H1 (cell line): ENCODE data around the gene MSMP. TPM values are rescaled to one million over a fixed set of nuclear protein-coding genes. Genes with fewer than 3 reads are reported as not detected.

ENCODE experiments used
- CTCF ChIA-PET: fragments of 300-600 bp; sonication (Branson Sonifier 250); formaldehyde crosslinking; loops from one replicate; lab custom pipeline; 2021; ENCODE audit not compliant: partially characterized antibody; lab: Charles Lee
- POLR2A ChIA-PET: fragments of 300-600 bp; sonication (Branson Sonifier 250); formaldehyde crosslinking; loops from one replicate; lab custom pipeline; 2021; ENCODE audit warnings: inconsistent platforms; ENCODE audit not compliant: partially characterized antibody; lab: Charles Lee
- DNase-seq, 2 experiments: peaks; one replicate each; pipeline versions ENCODE4 v3.0.0 to v3.0.0-alpha.2; 2010 to 2022; ENCODE audit warnings: low spot score in 2 of 2, low read depth in 1 of 2, mixed read lengths in 1 of 2
- FAIRE-seq: peaks from 2 replicates; lab custom pipeline; 2011; peaks lifted over from hg19 to GRCh38; lab: Jason Lieb, UNC
- H2AFZ ChIP-seq: 2 replicates; pipeline ENCODE4 v1.8.1; 2012; ENCODE audit warnings: low read length, inconsistent platforms
- H2AK5ac ChIP-seq: 2 replicates; pipeline ENCODE4 v1.6.1; 2013; ENCODE audit warnings: low read depth, low read length
- H2BK120ac ChIP-seq: replicated peaks from 2 replicates; pipeline ENCODE3; 2013; ENCODE audit warnings: low read depth, low read length, inconsistent platforms
- H2BK12ac ChIP-seq: 2 replicates; pipeline ENCODE4 v1.6.1; 2013; ENCODE audit warnings: low read depth, low read length
- H2BK15ac ChIP-seq: 2 replicates; pipeline ENCODE4 v1.6.1; 2013; ENCODE audit warnings: low read length
- H2BK20ac ChIP-seq: 2 replicates; pipeline ENCODE4 v1.6.1; 2013; ENCODE audit warnings: low read length
- H2BK5ac ChIP-seq: 2 replicates; pipeline ENCODE4 v1.6.1; 2013; ENCODE audit warnings: low read depth, low read length
- H3K14ac ChIP-seq: 2 replicates; pipeline ENCODE4 v1.6.1; 2013; ENCODE audit warnings: inconsistent platforms; ENCODE audit not compliant: insufficient read length
- H3K18ac ChIP-seq: 2 replicates; pipeline ENCODE4 v1.6.1; 2013; ENCODE audit warnings: low read length; ENCODE audit errors: extremely low read depth
- H3K23ac ChIP-seq: 2 replicates; pipeline ENCODE4 v1.6.1; 2013; ENCODE audit warnings: inconsistent platforms; ENCODE audit not compliant: insufficient read length
- H3K23me2 ChIP-seq: 2 replicates; pipeline ENCODE4 v1.6.1; 2013; ENCODE audit warnings: low read depth, low read length
- H3K27ac ChIP-seq: 2 replicates; pipeline ENCODE4 v1.6.1; 2011; ENCODE audit warnings: low read depth, low read length, inconsistent platforms
- H3K27me3 ChIP-seq, 4 experiments: replicated peaks in 1 of 4; 1 replicate in 1 of 4; 2 replicates in 3 of 4; pipeline versions ENCODE4 v1.6.1 to v1.8.1; 2011 to 2013; ENCODE audit warnings: low read length in 3 of 4, mild to moderate bottlenecking in 3 of 4, inconsistent platforms in 2 of 4, mixed read lengths in 2 of 4, moderate library complexity in 1 of 4; ENCODE audit not compliant: control insufficient read depth in 3 of 4, insufficient read depth in 3 of 4; ENCODE audit errors: extremely low read depth in 1 of 4
- H3K36me3 ChIP-seq, 4 experiments: 2 replicates each; pipeline versions ENCODE4 v1.6.1 to v1.8.1; 2011 to 2013; ENCODE audit warnings: mild to moderate bottlenecking in 4 of 4, low read length in 3 of 4, moderate library complexity in 2 of 4, control low read depth in 1 of 4, inconsistent platforms in 1 of 4; ENCODE audit not compliant: insufficient read depth in 4 of 4, control insufficient read depth in 2 of 4
- H3K4ac ChIP-seq: replicated peaks from 2 replicates; pipeline ENCODE3; 2013; ENCODE audit warnings: low read length, low read depth, mixed read lengths, inconsistent platforms; ENCODE audit not compliant: insufficient read length
- H3K4me1 ChIP-seq, 4 experiments: replicated peaks in 1 of 4; 1 replicate in 1 of 4; 2 replicates in 3 of 4; pipeline versions ENCODE4 v1.6.1 to v1.8.1; 2011 to 2013; ENCODE audit warnings: low read length in 3 of 4, inconsistent platforms in 2 of 4, mixed read lengths in 1 of 4; ENCODE audit not compliant: insufficient read depth in 4 of 4, control insufficient read depth in 3 of 4
- H3K4me2 ChIP-seq, 2 experiments: 2 replicates each; pipeline versions ENCODE4 v1.6.1 to v1.8.1; 2011 to 2013; ENCODE audit warnings: low read depth in 2 of 2, low read length in 2 of 2, control low read depth in 1 of 2, inconsistent platforms in 1 of 2, mild to moderate bottlenecking in 1 of 2; ENCODE audit not compliant: insufficient read depth in 1 of 2
- H3K4me3 ChIP-seq, 4 experiments: fragments of 200-600, 300-600 bp in 1 of 4; sonication (generic), shearing (Covaris generic), sonication (Bioruptor Twin) in 1 of 4; 2 replicates each; pipeline versions ENCODE4 v1.5.1 to v1.8.1; 2011 to 2016; ENCODE audit warnings: low read length in 4 of 4, low read depth in 3 of 4, control low read depth in 2 of 4, inconsistent platforms in 2 of 4, mild to moderate bottlenecking in 2 of 4, mixed read lengths in 1 of 4, moderate library complexity in 1 of 4; ENCODE audit not compliant: insufficient read depth in 2 of 4; ENCODE audit errors: extremely low read depth in 1 of 4
- H3K56ac ChIP-seq: replicated peaks from 2 replicates; pipeline ENCODE3; 2013; ENCODE audit warnings: low read depth, mild to moderate bottlenecking, mixed read lengths, low read length, inconsistent platforms; ENCODE audit not compliant: insufficient read length
- H3K79me1 ChIP-seq: 2 replicates; pipeline ENCODE4 v1.6.1; 2013; ENCODE audit warnings: low read depth, low read length, control low read depth
- H3K79me2 ChIP-seq, 2 experiments: 2 replicates each; pipeline versions ENCODE4 v1.6.1 to v1.8.1; 2012 to 2013; ENCODE audit warnings: low read length in 2 of 2, mild to moderate bottlenecking in 2 of 2, inconsistent platforms in 1 of 2; ENCODE audit not compliant: insufficient read depth in 2 of 2, control insufficient read depth in 1 of 2
- H3K9ac ChIP-seq, 4 experiments: replicated peaks in 1 of 4; 1 replicate in 1 of 4; 2 replicates in 3 of 4; pipeline versions ENCODE4 v1.6.1 to v1.8.1; 2011 to 2013; ENCODE audit warnings: low read depth in 3 of 4, low read length in 3 of 4, control low read depth in 2 of 4, mild to moderate bottlenecking in 2 of 4, moderate library complexity in 2 of 4, inconsistent platforms in 1 of 4; ENCODE audit errors: extremely low read depth in 1 of 4
- H3K9me3 ChIP-seq, 2 experiments: 2 replicates each; pipeline versions ENCODE4 v1.6.1 to v1.8.1; 2012 to 2013; ENCODE audit warnings: mild to moderate bottlenecking in 2 of 2, moderate library complexity in 2 of 2, control low read depth in 1 of 2, inconsistent platforms in 1 of 2, low read depth in 1 of 2, low read length in 1 of 2, mixed read lengths in 1 of 2; ENCODE audit not compliant: insufficient read depth in 2 of 2
- H4K20me1 ChIP-seq, 2 experiments: replicated peaks in 1 of 2; 2 replicates each; pipeline versions ENCODE3 to v1.8.1; 2011 to 2013; ENCODE audit warnings: inconsistent platforms in 2 of 2, low read length in 2 of 2, mild to moderate bottlenecking in 1 of 2; ENCODE audit not compliant: insufficient read depth in 2 of 2, control insufficient read depth in 1 of 2
- H4K5ac ChIP-seq: 2 replicates; pipeline ENCODE4 v1.6.1; 2013; ENCODE audit warnings: low read length, low read depth, mixed read lengths, inconsistent platforms; ENCODE audit not compliant: insufficient read length
- H4K8ac ChIP-seq: 2 replicates; pipeline ENCODE4 v1.8.0; 2013; ENCODE audit warnings: mild to moderate bottlenecking, moderate library complexity, low read length, inconsistent platforms; ENCODE audit not compliant: insufficient read depth; ENCODE audit errors: extremely low read depth
- H4K91ac ChIP-seq: replicated peaks from 2 replicates; pipeline ENCODE3; 2013; ENCODE audit warnings: low read length, mixed read lengths, inconsistent platforms; ENCODE audit not compliant: insufficient read length
- FOSL1 ChIP-seq: IDR thresholded peaks from 2 replicates; pipeline ENCODE4 v1.6.1; 2011; ENCODE audit warnings: mild to moderate bottlenecking, low read depth, low read length, moderate library complexity; ENCODE audit not compliant: insufficient read depth
- RAD21 ChIP-seq, 2 experiments: IDR thresholded peaks in 1 of 2; conservative IDR thresholded peaks in 1 of 2; 2 replicates each; pipeline ENCODE4 v1.6.1; 2011; ENCODE audit warnings: low read depth in 2 of 2, low read length in 2 of 2, improper control_type of control experiment in 1 of 2, inconsistent platforms in 1 of 2, mild to moderate bottlenecking in 1 of 2, moderate library complexity in 1 of 2
- SP1 ChIP-seq: IDR thresholded peaks from 2 replicates; pipeline ENCODE4 v1.6.1; 2011; ENCODE audit warnings: low read depth, low read length
- SUZ12 ChIP-seq: fragments of 200-600 bp; sonication (generic); IDR thresholded peaks from 2 replicates; pipeline ENCODE4 v1.6.1; 2012; ENCODE audit warnings: mild to moderate bottlenecking, inconsistent platforms, low read length, moderate library complexity, mixed read lengths
- WGBS, 2 experiments: shearing (Covaris generic) in 1 of 2; methylation state at CpG; one replicate each; pipeline versions ENCODE4 v1.1.6 to v1.1.7; 2013 to 2015; ENCODE audit warnings: low lambda C conversion rate in 2 of 2, mixed read lengths in 2 of 2, inconsistent platforms in 1 of 2, low coverage in 1 of 2, missing lambda C conversion rate in 1 of 2; ENCODE audit not compliant: insufficient replicate concordance in 2 of 2, insufficient coverage in 1 of 2, insufficient read length in 1 of 2; ENCODE audit errors: extremely low coverage in 1 of 2, missing lambda C conversion rate in 1 of 2; 5-methylcytosine and 5-hydroxymethylcytosine counted together
- polyA plus RNA-seq, 7 experiments: library from polyadenylated mRNA; depleted of rRNA in 3 of 7; stranded (reverse) in 5 of 7; unstranded in 2 of 7; fragments of >200 nt in 5 of 7; fragments of 200-250 nt in 2 of 7; gene quantifications; 1 replicate in 5 of 7; 2 replicates in 1 of 7; 4 replicates in 1 of 7; pipeline versions ENCODE4 v1.2.1 to v1.2.3, GENCODE V29; 2011 to 2013; ENCODE audit warnings: missing spikeins in 2 of 7, mixed read lengths in 2 of 7
- total RNA-seq: library from RNA; stranded (reverse); fragmentation: NEBNext Ultra II Directional; extraction: Animal tissue kit (Norgen Biotek cat#: 25700); gene quantifications from 2 replicates; pipeline ENCODE4 v1.2.1, GENCODE V29; 2021

The MSMP gene
- total and polyA plus RNA-seq, 2 of the 8 experiments (the other 6 are each of a cell fraction or from before 2014, with no cell fraction given) = 0.53 TPM; not detected in 1

- no peaks in the 10 kb centered on the region for H3K27me3 ChIP-seq
- H3K4me3 ChIP-seq = no peak overlapping the region
- no peak overlapping the region for H3K56ac ChIP-seq
- CTCF ChIA-PET = interaction anchor here (0.6 to 13.1 kb wide), 10 partner anchors 10 to 94 kb away, joined by 3 to 199 read pairs (median 4); partner anchors contain the start of genes ARHGEF39 and TPM2
- H3K23me2 ChIP-seq = no peaks in the 10 kb centered on the region
- H4K91ac ChIP-seq = no peak overlapping the region
- H2AK5ac ChIP-seq = no peak overlapping the region
- H3K79me2 ChIP-seq = no peaks in the 10 kb centered on the region
- no peak overlapping the region for H3K4me2 ChIP-seq
- H3K4ac ChIP-seq = no peak overlapping the region
- no peak overlapping the region for H4K5ac ChIP-seq
- peaks cover 42 to 85% (median 72%) of the 10 kb centered on the region in 4 experiments for H3K36me3 ChIP-seq
- H4K20me1 ChIP-seq = peaks cover 0 to 6% of the 10 kb centered on the region in 2 experiments
- H3K14ac ChIP-seq = no peak overlapping the region
- H2AFZ ChIP-seq = no peak overlapping the region
- no peak overlapping the region for H2BK20ac ChIP-seq
- H2BK120ac ChIP-seq = no peak overlapping the region
- 84% methylated on average over 8 of the region's 8 CpGs; no CpG with 5 or more reads in 1 of the 2 experiments for WGBS, 2 experiments
- no peak overlapping the region for H2BK12ac ChIP-seq
- H2BK5ac ChIP-seq = no peak overlapping the region
- no peak overlapping the region for H3K27ac ChIP-seq
- H3K23ac ChIP-seq = no peak overlapping the region
- FAIRE-seq (no peak), DNase-seq (no peak)
- no peaks in the 10 kb centered on the region for H3K9me3 ChIP-seq
- no peak overlapping the region for H3K18ac ChIP-seq
- no peaks in the 10 kb centered on the region for H3K79me1 ChIP-seq
- no peaks in the 10 kb centered on the region for H3K4me1 ChIP-seq
- H2BK15ac ChIP-seq = no peak overlapping the region
- TF ChIP-seq RAD21 (IDR thresholded peaks at IDR 0.05 in 1 of 2, conservative IDR thresholded peaks at IDR 0.05 in 1 of 2; ENCODE audit: low read depth in 2 of 2, low read length in 2 of 2) (no peak), SUZ12 (no peak), SP1 (no peak), FOSL1 (no peak)
- TF ChIP-seq, all 59 proteins: peak for 0
- Histone ChIP-seq H3K9ac (no peak overlapping the region), H4K8ac (no peak overlapping the region)
- POLR2A ChIA-PET = interaction anchor here (0.8 to 4.8 kb wide), 7 partner anchors 10 to 41 kb away, joined by 3 to 19 read pairs (median 4); partner anchors contain the start of genes CREB3, TLN1 and TPM2
Measured at GRCh38 chr9:35705372-35705771, 48.7 kb downstream of the MSMP start.
